Non-pigmented ciliary epithelial cell (primary cell): ENCODE results near the gene C2orf81.
"Not testable (repeated sequence)": the region's sequence is repeated elsewhere in the genome, so short reads cannot be mapped to it uniquely, and the experiment has no call there.

Source experiments
- DNase-seq: peaks from one replicate; pipeline ENCODE4 v3.0.0-alpha.2; 2010; ENCODE audit warnings: low read depth

The C2orf81 gene

GRCh38 chr2:74421221-74421870, at the start of gene C2orf81, which contains the start of gene WDR54:
TSS of gene C2orf81 (minus strand) at chr2:74421619. CDS start at chr2:74421560, 59 bp downstream.
TSS of gene WDR54 (plus strand) at chr2:74421730. CDS start at chr2:74422154, 424 bp downstream.
- no peak for DNase-seq

GRCh38 chr2:74470742-74471141, 49.3 kb upstream of the C2orf81 start:
- not testable (repeated sequence) for DNase-seq

- no peak for DNase-seq
Measured at GRCh38 chr2:74464406-74464805, 43.0 kb upstream of the C2orf81 start.

GRCh38 chr2:74462786-74463105, 41.3 kb upstream of the C2orf81 start:
- no peak for DNase-seq

GRCh38 chr2:74462054-74462785, 40.8 kb upstream of the C2orf81 start:
- DNase-seq = no peak

- DNase-seq = no peak
Measured at GRCh38 chr2:74461187-74462053, 40.0 kb upstream of the C2orf81 start.

GRCh38 chr2:74460187-74460586, 38.8 kb upstream of the C2orf81 start:
- DNase-seq = not testable (repeated sequence)

GRCh38 chr2:74459503-74460118, 38.2 kb upstream of the C2orf81 start:
- DNase-seq = not testable (repeated sequence)

- DNase-seq = no peak
Measured at GRCh38 chr2:74458938-74459363, 37.5 kb upstream of the C2orf81 start.

- DNase-seq = peak; percentile 100
Measured at GRCh38 chr2:74458132-74458937, 36.9 kb upstream of the C2orf81 start, which contains the start of gene WBP1. TSS of gene WBP1 (plus strand) at chr2:74458438. CDS start at chr2:74458603, 165 bp downstream.

- DNase-seq = no peak
Measured at GRCh38 chr2:74457549-74458131, 36.2 kb upstream of the C2orf81 start.

- no peak for DNase-seq
Measured at GRCh38 chr2:74457129-74457548, 35.7 kb upstream of the C2orf81 start.

- peak; percentile 96 for DNase-seq
Measured at GRCh38 chr2:74454654-74455511, 33.5 kb upstream of the C2orf81 start, which contains the start of gene INO80B. TSS of gene INO80B (plus strand) at chr2:74455087. CDS start at chr2:74455117, 30 bp downstream.

- no peak for DNase-seq
Measured at GRCh38 chr2:74450570-74451190, 29.3 kb upstream of the C2orf81 start.

GRCh38 chr2:74448771-74449170, 27.4 kb upstream of the C2orf81 start:
- no peak for DNase-seq

GRCh38 chr2:74447230-74447999, 26.0 kb upstream of the C2orf81 start:
- DNase-seq = no peak

- no peak for DNase-seq
Measured at GRCh38 chr2:74444498-74445318, 23.3 kb upstream of the C2orf81 start.
